ENCODE results near the gene CARTPT.

The CARTPT gene

GRCh38 chr5:71719063-71719964 lies at the start of gene CARTPT:
CARTPT (plus strand) TSS chr5:71719275; CDS start chr5:71719294, 19 bp downstream.
- no peak for DNase-seq (ENCODE audit: extremely low read depth, low read depth)
- TF ChIP-seq, protein P1, sequence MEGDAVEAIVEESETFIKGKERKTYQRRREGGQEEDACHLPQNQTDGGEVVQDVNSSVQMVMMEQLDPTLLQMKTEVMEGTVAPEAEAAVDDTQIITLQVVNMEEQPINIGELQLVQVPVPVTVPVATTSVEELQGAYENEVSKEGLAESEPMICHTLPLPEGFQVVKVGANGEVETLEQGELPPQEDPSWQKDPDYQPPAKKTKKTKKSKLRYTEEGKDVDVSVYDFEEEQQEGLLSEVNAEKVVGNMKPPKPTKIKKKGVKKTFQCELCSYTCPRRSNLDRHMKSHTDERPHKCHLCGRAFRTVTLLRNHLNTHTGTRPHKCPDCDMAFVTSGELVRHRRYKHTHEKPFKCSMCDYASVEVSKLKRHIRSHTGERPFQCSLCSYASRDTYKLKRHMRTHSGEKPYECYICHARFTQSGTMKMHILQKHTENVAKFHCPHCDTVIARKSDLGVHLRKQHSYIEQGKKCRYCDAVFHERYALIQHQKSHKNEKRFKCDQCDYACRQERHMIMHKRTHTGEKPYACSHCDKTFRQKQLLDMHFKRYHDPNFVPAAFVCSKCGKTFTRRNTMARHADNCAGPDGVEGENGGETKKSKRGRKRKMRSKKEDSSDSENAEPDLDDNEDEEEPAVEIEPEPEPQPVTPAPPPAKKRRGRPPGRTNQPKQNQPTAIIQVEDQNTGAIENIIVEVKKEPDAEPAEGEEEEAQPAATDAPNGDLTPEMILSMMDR (IDR thresholded peaks at IDR 0.05; ENCODE audit: low read depth, low read length): no peak

- no peak for DNase-seq (ENCODE audit: extremely low read depth, low read depth)
- TF ChIP-seq, protein P1 (IDR thresholded peaks at IDR 0.05; ENCODE audit: low read depth, low read length): no peak
Observed at GRCh38 chr5:71677977-71678376, 41.1 kb upstream of the CARTPT start.

GRCh38 chr5:71679714-71680113 lies 39.4 kb upstream of the CARTPT start:
- no peak for DNase-seq (ENCODE audit: extremely low read depth, low read depth)
- TF ChIP-seq, protein P1 (IDR thresholded peaks at IDR 0.05; ENCODE audit: low read depth, low read length): no peak

DNA sequence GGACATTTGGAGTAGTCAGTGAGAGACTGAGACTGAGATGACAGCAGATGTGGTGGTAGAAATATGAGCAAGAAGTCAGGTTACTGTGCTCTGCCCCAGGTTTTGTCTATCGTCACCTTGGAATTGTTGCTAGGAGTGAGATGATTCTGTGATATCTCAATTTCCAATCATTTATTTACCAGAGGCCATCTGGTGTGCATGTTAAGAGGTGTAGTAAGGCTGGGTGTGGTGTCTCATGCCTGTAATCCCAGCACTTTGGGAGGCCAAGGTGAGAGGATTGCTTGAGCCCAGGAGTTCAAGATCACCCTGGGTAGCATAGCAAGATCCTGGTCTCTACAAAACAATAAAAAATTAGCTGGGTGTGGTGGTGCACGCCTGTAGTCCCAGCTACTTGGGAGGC lies 38.6 kb upstream of the CARTPT start:
- TF ChIP-seq, protein P1 (IDR thresholded peaks at IDR 0.05; ENCODE audit: low read depth, low read length): no peak
- DNase-seq (ENCODE audit: extremely low read depth, low read depth): no peak

DNA sequence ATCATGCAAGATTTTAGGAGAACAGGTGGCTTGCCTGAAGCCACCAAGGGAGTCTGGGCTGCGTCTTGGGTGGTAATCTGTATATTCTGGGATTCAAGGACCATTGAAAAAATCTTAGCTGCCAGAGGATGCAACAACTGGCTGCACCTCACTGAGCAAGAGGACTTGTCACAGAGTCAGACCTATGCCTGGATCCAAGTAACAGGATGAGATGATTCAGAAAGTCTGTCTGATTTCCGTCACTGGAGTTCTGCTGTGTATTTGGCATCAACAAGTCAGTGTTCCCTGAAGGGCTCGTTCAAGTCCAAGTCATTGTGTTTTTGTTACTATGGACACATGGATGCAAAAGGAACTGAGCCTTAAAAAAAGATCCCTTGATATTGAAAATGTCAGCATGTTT lies 37.8 kb upstream of the CARTPT start:
- DNase-seq (ENCODE audit: extremely low read depth, low read depth): no peak
- TF ChIP-seq, protein P1 (IDR thresholded peaks at IDR 0.05; ENCODE audit: low read depth, low read length): no peak

GRCh38 chr5:71684309-71684708 lies 34.8 kb upstream of the CARTPT start:
- TF ChIP-seq, protein P1 (IDR thresholded peaks at IDR 0.05; ENCODE audit: low read depth, low read length): no peak

GRCh38 chr5:71693828-71694427 lies 25.1 kb upstream of the CARTPT start:
- TF ChIP-seq, protein P1 (IDR thresholded peaks at IDR 0.05; ENCODE audit: low read depth, low read length): no peak

More at GRCh38 chr5:71684309-71684708, 34.8 kb upstream of the CARTPT start:
- no peak for DNase-seq (ENCODE audit: extremely low read depth, low read depth)

More at GRCh38 chr5:71693828-71694427, 25.1 kb upstream of the CARTPT start:
- no peak for DNase-seq (ENCODE audit: extremely low read depth, low read depth)

Measured in AG09319 (cell line).